ENCODE data around the gene APCDD1.

The APCDD1 gene

DNA sequence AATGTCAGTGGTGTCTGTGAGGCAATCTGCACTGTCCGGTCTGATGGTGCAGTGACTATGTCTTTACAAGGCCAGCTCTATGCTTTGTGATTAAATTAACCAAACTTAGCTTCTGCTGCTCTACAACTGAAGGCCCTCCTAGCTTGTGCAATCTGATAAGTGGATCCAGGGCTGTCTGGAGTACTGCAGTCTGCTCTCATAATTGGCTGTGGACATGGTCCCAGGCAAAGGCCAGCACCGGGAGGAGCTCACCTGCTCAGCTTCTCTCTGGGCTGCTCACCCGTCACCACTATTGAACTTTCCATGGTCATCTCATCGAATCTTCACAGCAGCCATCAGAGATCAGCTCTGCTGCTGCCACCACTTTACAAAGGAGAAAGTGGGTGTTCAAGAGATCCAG lies 13.0 kb upstream of the APCDD1 start:
- H3K4me3 ChIP-seq (ENCODE audit: low read depth, low read length): no peak overlapping the region
- TF ChIP-seq, protein P1, sequence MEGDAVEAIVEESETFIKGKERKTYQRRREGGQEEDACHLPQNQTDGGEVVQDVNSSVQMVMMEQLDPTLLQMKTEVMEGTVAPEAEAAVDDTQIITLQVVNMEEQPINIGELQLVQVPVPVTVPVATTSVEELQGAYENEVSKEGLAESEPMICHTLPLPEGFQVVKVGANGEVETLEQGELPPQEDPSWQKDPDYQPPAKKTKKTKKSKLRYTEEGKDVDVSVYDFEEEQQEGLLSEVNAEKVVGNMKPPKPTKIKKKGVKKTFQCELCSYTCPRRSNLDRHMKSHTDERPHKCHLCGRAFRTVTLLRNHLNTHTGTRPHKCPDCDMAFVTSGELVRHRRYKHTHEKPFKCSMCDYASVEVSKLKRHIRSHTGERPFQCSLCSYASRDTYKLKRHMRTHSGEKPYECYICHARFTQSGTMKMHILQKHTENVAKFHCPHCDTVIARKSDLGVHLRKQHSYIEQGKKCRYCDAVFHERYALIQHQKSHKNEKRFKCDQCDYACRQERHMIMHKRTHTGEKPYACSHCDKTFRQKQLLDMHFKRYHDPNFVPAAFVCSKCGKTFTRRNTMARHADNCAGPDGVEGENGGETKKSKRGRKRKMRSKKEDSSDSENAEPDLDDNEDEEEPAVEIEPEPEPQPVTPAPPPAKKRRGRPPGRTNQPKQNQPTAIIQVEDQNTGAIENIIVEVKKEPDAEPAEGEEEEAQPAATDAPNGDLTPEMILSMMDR (IDR thresholded peaks at IDR 0.05; ENCODE audit: borderline replicate concordance, insufficient read depth, low read depth, low read length): no peak

DNA sequence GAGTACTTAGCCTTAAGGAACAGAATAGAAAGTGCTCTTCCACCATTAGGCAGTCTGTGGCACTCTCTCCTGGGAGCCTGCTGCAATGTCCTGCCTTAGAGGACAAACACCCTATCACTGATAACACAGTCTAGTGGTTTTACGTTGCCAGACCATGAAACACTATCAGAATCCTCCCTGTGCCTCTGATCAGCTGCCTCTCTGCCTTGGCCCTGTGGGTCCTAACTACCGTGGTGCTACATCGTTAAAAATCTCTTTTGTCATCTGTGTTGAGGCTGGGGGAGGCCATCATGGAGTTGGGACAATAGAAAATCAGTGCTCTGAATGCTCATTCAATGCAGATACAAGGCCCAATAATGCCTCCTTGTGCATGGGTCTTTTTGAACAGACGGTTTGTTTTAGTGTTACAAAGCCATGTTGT lies 11.9 kb upstream of the APCDD1 start:
- no peak overlapping the region for H3K4me3 ChIP-seq (ENCODE audit: low read depth, low read length)
- TF ChIP-seq, protein P1 (IDR thresholded peaks at IDR 0.05; ENCODE audit: borderline replicate concordance, insufficient read depth, low read depth, low read length): no peak

DNA sequence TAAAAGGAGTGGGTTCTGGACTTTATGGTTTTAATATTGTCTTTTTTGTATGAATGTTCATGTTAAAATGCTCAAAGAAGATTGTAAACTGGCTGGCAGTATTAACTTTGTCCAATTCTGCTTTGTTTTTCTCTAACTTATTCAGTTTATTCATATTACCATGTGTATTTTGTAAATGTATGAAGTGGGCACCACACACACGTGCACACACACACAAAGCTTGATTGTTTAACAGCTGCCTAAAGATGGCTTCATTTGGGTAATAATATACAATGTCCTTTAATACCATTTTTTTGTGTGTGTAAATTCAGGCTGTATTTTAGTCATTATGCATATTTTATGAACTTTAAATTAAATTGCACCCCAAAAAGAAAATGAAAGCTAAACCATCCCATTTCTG lies 11.4 kb upstream of the APCDD1 start:
- TF ChIP-seq, protein P1 (IDR thresholded peaks at IDR 0.05; ENCODE audit: borderline replicate concordance, insufficient read depth, low read depth, low read length): no peak
- no peak overlapping the region for H3K4me3 ChIP-seq (ENCODE audit: low read depth, low read length)

DNA sequence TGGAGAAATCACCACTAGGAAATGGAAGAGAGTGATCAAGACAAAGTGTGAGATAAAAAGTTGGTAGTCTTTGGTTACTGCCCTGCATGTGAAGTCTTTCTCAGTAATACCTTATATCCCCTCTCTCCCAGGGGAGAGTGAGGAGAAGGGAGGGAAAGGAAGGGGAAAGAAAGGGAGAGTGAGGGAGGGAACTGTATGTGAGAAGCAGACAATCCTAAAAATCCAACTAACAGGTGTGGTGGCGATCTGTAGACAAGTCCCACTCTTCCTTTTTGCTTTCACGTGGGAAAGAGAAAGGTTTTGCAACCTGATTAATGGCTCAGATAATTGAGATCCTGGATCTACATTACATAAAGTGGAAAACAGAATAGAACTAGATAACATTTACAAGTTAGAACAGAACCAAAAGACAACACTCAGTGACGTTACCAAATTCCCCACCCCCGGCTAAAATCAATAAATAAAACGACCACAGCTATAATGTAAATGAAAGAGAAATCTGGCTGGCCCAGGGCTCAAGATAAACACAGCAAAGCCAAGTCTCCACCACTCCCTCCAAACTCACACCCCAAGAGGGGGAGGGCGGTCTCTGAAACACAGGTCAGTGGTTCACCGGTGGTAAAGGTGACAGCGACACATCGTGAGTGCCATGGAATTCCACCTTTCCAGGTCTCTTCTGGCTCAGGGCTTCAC lies 10.0 kb upstream of the APCDD1 start:
- H3K4me3 ChIP-seq (ENCODE audit: low read depth, low read length): no peak overlapping the region

DNA sequence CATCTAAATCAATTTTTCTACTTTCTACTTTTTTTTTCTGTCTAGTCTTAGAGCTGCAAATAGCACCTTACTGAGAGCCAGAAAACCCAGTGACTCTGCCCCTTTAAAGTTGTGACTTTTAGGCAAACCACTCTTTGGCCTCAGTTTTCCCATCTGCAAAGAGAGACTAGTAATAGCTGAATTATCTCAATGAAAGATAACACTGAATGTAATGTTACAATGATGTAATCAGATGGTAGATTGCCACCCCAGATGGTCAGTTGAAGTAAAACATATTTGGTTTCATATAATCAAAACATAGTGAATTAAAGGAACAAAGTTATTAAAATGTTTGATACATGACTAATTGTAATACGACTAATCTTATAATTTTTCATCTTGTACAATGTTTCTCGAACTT lies 5.0 kb upstream of the APCDD1 start:
- TF ChIP-seq, protein P1 (IDR thresholded peaks at IDR 0.05; ENCODE audit: borderline replicate concordance, insufficient read depth, low read depth, low read length): no peak
- no peak overlapping the region for H3K4me3 ChIP-seq (ENCODE audit: low read depth, low read length)

More for the DNA sequence above, 10.0 kb upstream of the APCDD1 start:
- TF ChIP-seq, protein P1 (IDR thresholded peaks at IDR 0.05; ENCODE audit: borderline replicate concordance, insufficient read depth, low read depth, low read length): no peak

DNA sequence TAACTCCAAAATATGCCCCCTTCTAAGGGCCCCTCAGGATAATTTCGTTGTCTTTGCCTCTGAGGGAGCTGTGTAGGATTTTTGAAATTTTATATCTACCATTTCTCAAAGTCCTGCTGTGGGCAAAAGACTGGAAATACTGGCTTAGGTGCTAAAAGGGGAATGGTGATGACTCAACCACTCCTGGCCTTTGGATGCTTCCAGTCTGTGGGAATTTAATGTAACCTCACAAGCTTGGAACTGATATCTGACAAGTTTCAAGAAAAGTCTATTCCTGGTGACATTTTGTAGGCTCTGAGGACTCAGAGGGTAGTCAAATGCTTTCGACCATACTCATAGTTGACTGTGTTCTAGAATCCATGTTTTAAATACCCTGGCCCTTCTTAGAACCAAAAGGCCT lies 3.4 kb upstream of the APCDD1 start:
- TF ChIP-seq, protein P1 (IDR thresholded peaks at IDR 0.05; ENCODE audit: borderline replicate concordance, insufficient read depth, low read depth, low read length): no peak
- no peak overlapping the region for H3K4me3 ChIP-seq (ENCODE audit: low read depth, low read length)

DNA sequence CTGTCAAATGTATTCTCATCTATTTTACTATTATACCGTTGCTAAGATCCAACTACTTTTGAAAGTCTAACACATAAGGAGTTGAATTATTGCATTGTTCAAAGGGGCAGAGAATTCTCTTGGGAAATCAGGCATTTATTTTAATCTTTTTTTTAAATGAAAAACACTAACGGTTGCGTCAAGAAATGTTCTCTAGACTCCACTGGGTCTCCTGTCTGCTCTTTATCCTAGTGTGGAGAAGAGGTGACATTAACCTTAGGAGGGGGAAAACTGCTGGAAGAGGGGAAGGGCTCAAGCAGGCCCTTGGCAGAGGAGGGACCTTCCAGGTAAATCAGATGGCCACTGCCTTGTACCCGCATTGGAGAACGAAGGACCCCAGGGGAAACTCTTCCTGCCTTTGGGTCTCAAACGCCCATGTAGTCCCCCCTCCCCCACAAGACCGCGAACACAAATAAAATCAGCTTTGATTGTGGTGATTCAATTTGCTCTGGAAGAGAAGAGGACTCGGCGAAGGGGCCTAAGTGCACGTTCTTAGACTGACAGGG lies 1.1 kb upstream of the APCDD1 start:
- TF ChIP-seq, protein P1 (IDR thresholded peaks at IDR 0.05; ENCODE audit: borderline replicate concordance, insufficient read depth, low read depth, low read length): no peak
- H3K4me3 ChIP-seq (ENCODE audit: low read depth, low read length): no peak overlapping the region
